ENCODE data around the gene CPSF7.

CPSF7 gene

DNA sequence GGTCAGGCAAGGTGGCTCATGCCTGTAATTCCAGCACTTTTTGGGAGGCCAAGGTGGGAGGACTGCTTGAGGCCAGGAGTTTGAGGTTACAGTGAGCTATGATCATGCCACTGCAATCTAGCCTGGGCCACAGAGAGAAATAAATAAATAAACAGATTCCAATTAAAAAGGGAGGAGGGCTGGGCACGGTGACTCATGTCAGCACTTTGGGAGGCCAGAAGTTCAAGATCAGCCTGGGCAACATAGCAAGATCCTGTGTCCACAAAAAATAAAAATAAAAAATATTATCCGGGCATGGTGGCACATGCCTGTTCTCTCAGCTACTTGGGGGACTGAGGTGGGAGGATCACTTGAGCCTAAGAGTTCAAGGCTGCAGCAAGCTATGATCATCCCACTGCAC is 75.6 kb downstream of the CPSF7 start:
- TF ChIP-seq, protein P1, sequence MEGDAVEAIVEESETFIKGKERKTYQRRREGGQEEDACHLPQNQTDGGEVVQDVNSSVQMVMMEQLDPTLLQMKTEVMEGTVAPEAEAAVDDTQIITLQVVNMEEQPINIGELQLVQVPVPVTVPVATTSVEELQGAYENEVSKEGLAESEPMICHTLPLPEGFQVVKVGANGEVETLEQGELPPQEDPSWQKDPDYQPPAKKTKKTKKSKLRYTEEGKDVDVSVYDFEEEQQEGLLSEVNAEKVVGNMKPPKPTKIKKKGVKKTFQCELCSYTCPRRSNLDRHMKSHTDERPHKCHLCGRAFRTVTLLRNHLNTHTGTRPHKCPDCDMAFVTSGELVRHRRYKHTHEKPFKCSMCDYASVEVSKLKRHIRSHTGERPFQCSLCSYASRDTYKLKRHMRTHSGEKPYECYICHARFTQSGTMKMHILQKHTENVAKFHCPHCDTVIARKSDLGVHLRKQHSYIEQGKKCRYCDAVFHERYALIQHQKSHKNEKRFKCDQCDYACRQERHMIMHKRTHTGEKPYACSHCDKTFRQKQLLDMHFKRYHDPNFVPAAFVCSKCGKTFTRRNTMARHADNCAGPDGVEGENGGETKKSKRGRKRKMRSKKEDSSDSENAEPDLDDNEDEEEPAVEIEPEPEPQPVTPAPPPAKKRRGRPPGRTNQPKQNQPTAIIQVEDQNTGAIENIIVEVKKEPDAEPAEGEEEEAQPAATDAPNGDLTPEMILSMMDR (IDR thresholded peaks at IDR 0.05) = no peak
- no peak for TF ChIP-seq ZFX (IDR thresholded peaks at IDR 0.05; ENCODE audit: borderline replicate concordance)
- H3K27ac ChIP-seq = no peak overlapping the region

DNA sequence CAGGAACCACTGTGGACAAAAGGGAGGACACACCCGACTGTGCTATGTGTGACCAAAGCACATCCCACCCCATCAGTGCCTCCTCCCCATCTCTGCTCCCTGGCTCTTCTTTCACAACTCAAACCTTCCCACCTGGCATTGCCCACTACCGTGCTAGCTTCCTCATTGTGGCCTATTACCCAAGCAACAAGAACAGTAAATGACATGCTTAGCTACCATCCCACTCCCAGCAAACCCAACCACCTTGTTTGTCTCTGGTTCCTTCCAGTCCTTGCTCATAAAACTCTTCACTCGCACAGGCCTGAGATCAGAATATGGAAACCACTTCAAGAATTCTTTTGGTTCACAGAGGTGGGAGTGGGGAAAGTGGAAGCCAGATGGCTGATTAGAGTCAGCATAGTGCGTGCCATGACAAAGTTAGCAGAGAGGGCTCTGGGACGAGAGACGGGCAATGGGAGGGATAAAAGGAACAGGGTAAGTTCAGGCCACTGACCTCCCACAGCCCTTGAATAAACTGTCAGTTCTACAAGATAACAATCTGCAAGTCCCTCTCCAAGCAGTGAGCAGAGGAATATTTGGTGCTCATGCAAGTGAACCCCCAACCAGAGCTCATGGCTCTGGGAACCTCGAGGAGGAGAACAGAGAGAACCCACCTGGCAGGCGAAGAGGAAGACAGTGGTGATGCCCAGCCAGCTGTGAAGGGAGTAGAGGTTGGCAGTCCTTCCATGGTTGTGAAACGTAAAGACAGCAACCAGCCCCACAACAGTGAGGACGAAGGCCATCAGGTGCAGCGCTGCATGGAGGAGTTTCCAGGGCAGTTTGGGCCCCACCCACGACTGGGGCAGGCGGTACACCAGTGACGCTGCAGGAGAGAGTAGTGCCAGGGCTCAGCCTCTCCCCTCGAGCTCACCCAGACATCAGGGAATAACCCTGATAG is 76.4 kb downstream of the CPSF7 start:
- H3K27ac ChIP-seq = no peak overlapping the region
- TF ChIP-seq, protein P1 (IDR thresholded peaks at IDR 0.05) = no peak
- TF ChIP-seq ZFX (IDR thresholded peaks at IDR 0.05; ENCODE audit: borderline replicate concordance) = no peak
